ENCODE data around the gene ADGRG6.

ADGRG6 gene

GRCh38 chr6:142378138-142378875 is 76.5 kb downstream of the ADGRG6 start:
- DNase-seq: no peak

GRCh38 chr6:142380626-142381025 is 78.8 kb downstream of the ADGRG6 start:
- DNase-seq: no peak

GRCh38 chr6:142381181-142381580 is 79.4 kb downstream of the ADGRG6 start:
- no peak for DNase-seq

- DNase-seq: no peak
Measured at GRCh38 chr6:142381845-142382378, 80.1 kb downstream of the ADGRG6 start.

- no peak for DNase-seq
Measured at GRCh38 chr6:142384519-142385254, 82.9 kb downstream of the ADGRG6 start.

- no peak for DNase-seq
Measured at GRCh38 chr6:142385352-142385751, 83.5 kb downstream of the ADGRG6 start.

GRCh38 chr6:142386657-142387056 is 84.8 kb downstream of the ADGRG6 start:
- DNase-seq: no peak

DNA sequence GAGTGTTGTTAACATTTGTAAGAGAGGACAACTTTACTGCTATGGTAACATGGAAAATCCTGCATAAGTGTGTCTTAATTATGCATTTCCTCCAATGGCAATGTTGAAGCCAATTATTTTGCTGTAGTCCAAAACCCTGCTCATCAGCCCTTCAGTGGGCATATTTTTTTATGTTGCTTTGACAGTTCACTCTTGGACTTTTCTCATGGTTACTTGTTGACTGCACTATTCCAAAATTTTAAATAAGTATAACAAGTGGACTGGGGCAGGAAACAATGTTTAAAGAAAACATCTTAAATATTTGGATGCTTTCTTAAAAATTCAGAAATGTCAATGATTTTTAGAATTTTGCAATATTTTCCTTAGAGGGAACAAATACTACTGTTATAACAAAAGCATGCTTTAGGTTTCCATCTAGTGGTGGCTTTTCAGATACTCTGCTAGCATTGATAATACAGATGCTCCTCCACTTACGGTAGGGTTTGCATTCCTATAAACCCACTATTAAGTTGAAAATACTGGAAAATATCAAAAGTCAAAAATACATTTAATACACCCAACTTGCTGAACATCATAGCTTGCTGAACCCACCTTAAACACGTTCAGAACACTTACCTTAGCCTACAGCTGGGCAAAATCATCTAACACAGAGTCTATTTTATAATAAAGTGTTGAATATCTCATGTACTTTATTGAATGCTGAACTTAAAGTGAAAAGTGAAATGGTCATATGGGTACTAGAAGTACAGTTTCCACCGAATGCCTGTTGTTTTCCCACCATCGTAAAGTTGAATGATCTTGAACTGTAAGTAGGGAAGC is 86.4 kb downstream of the ADGRG6 start:
- peak; percentile 10 for DNase-seq

DNA sequence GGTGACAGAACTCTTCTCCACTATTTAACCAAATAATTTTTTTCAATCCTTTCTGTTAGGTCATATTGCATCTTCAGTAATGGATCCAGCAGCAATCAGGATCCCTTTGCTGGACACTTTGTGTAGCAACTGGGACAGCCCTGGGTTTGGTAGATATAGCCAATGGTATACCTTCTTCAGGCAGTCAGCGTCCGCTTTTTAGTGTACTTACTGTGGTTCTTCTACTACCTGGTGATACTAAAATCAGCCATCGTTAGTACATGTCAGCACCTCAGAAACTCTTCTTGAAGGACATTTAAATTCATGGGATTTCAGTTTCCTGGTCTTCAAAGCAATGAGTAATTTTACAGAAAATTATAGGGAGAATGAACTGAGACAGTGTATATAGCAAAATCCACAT is 93.5 kb downstream of the ADGRG6 start:
- no peak for DNase-seq

- no peak for DNase-seq
Measured at GRCh38 chr6:142395768-142396231, 94.0 kb downstream of the ADGRG6 start.

- DNase-seq: no peak
Measured at GRCh38 chr6:142398353-142398752, 96.5 kb downstream of the ADGRG6 start.

GRCh38 chr6:142399739-142400138 is 97.9 kb downstream of the ADGRG6 start:
- no peak for DNase-seq

GRCh38 chr6:142400495-142400894 is 98.7 kb downstream of the ADGRG6 start:
- no peak for DNase-seq

- DNase-seq: no peak
Measured at GRCh38 chr6:142401838-142402237, 100.0 kb downstream of the ADGRG6 start.

- no peak for DNase-seq
Measured at GRCh38 chr6:142404751-142405150, 102.9 kb downstream of the ADGRG6 start.

- no peak for DNase-seq
Measured at GRCh38 chr6:142406131-142406530, 104.3 kb downstream of the ADGRG6 start.

DNA sequence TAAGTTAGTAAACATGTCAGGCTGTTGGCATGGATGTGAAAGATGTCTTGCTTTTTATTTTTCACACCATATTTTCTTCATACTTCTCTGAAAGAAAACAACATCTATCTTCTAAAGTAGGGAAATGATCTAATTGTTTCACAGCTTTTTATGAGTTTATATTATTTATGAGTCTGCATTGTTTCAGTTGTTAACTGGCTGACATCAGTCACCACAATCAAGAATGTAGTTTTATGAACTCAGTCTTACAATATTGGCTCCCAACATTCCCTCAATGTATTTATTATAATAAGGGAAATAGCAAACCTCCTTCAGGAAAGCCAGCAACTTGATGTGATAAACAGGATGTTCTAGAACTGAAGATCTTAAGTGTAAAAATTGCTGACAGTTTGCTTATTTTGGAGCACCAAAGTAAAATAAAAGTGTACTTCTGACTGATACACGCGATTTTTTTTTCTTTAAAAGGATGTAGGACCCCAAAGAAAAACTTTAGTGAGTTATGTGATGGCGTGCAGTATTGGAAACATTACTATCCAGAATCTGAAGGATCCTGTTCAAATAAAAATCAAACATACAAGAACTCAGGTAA is 106.0 kb downstream of the ADGRG6 start:
- no peak for DNase-seq

- no peak for DNase-seq
Measured at GRCh38 chr6:142408409-142408808, 106.6 kb downstream of the ADGRG6 start.

GRCh38 chr6:142409794-142410193 is 108.0 kb downstream of the ADGRG6 start:
- no peak for DNase-seq

GRCh38 chr6:142411145-142411544 is 109.3 kb downstream of the ADGRG6 start:
- no peak for DNase-seq

GRCh38 chr6:142412241-142412640 is 110.4 kb downstream of the ADGRG6 start:
- no peak for DNase-seq

GRCh38 chr6:142412658-142413057 is 110.9 kb downstream of the ADGRG6 start:
- DNase-seq: no peak

DNA sequence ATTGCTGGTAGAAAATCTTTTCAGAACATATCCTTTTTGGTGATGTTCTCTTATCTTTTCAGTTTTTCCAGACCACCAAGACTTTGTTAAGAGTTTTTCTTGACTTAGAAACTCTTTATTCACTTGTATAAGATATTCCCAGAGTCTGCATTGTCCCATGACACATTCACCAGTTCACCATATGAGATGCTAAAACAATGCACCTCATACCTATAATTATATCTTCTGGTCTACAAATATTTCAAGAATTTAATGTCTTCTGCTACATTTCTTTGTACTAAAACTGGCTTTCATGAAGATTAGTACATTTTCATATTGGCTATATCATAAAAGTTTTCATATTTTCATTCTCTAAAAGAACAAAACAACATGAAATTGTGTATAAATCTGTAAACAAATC is 111.3 kb downstream of the ADGRG6 start:
- no peak for DNase-seq
